ENCODE results near the gene CASR.

GRCh38 chr3:122295266-122296062, 112.0 kb downstream of the CASR start:
- TF ChIP-seq CTCF (IDR thresholded peaks at IDR 0.05) (no peak), POLR2A (IDR thresholded peaks at IDR 0.05) (no peak)

All from heart left ventricle (tissue), 13 donors.